ENCODE results near the gene ATIC.

ATIC gene

GRCh38 chr2:215374642-215375466, 63.0 kb downstream of the ATIC start:
- FAIRE-seq: no peak
- DNase-seq (ENCODE audit: low spot score): no peak

DNA sequence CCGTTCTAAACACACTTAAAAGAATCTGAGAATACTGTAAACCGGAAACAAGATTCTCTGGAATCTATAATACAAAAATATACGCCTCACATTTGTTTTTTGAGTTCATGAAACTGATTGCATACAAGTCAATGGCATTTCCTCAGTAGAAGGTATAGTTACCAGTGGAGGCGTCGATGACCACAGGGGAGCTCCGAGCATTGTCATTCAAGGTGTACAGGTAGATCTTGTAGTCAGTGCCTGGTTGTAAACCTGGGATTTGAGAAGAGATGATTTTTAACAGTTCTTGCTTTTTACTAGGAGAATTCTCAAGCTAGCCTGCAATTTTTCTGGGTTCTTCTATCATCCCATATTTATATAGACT, 63.6 kb downstream of the ATIC start:
- FAIRE-seq (no peak), DNase-seq (ENCODE audit: low spot score) (no peak)

DNA sequence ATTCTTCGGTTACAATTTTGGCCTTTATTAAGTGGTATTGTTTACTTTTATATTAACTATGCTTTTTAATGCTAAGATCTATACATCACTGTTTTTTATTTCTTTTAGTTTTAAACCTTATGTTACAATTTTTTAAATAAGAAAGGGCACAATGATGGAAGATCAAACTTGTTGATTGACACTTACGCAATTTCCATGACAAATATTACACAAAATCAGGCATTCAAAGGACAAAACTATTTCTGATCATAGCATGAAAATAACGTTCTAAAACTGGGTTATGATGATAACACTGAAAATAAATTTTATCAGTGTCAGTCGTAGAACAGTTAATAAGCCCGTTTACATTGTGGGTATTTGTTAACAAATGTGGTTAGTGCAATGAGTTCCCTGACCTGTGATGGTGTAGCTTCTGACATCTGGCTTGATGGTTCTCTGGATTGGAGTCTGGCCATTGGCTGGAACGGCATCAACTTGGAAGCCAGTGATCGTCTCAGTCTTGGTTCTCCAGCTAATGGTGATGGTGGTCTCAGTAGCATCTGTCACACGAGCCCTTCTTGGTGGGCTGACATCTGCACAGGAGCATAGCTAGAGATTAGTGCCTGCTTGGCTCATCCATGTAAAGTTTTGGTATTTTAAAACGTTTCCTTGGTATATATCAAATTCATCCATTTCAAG, 64.4 kb downstream of the ATIC start:
- no peak for FAIRE-seq
- no peak for DNase-seq (ENCODE audit: low spot score)

- DNase-seq (ENCODE audit: low spot score) (no peak), FAIRE-seq (no peak)
These were observed 65.4 kb downstream of the ATIC start for GRCh38 chr2:215377283-215377682.

GRCh38 chr2:215378045-215378444, 66.2 kb downstream of the ATIC start:
- no peak for DNase-seq (ENCODE audit: low spot score)
- FAIRE-seq: no peak

DNA sequence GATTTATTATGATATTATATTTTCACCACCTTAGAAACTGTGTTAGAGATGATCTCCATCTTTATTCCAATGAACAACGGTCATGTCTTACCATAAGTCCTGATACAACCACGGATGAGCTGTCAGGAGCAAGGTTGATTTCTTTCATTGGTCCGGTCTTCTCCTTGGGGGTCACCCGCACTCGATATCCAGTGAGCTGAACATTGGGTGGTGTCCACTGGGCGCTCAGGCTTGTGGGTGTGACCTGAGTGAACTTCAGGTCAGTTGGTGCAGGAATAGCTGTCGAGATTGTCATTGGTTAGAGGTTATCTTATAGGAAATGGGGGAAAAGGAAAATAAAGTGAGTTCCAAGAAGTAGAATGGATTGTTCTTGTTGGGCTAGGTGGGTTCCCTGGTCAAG, 67.2 kb downstream of the ATIC start:
- DNase-seq (ENCODE audit: low spot score): no peak
- FAIRE-seq: no peak

- no peak for FAIRE-seq
These were observed 68.1 kb downstream of the ATIC start for GRCh38 chr2:215379948-215380347.

GRCh38 chr2:215380699-215381098, 68.8 kb downstream of the ATIC start:
- FAIRE-seq (no peak), DNase-seq (ENCODE audit: low spot score) (no peak)

More at GRCh38 chr2:215379948-215380347, 68.1 kb downstream of the ATIC start:
- DNase-seq (ENCODE audit: low spot score): no peak

DNA sequence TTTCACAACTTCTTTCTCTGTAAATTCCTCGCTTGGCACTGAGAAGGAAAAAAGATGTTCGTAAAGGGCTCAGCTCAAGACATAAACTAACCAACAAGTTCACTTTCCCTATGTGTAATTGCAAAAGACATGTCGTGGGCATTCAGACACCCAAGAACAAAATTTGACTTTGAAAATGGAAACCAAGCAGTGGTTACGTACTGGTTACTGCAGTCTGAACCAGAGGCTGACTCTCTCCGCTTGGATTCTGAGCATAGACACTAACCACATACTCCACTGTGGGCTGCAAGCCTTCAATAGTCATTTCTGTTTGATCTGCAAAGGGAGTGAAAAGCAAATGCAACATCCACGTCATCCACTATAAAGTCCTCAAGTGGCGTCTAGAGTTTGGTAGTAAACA, 70.2 kb downstream of the ATIC start:
- FAIRE-seq (no peak), DNase-seq (ENCODE audit: low spot score) (no peak)

DNA sequence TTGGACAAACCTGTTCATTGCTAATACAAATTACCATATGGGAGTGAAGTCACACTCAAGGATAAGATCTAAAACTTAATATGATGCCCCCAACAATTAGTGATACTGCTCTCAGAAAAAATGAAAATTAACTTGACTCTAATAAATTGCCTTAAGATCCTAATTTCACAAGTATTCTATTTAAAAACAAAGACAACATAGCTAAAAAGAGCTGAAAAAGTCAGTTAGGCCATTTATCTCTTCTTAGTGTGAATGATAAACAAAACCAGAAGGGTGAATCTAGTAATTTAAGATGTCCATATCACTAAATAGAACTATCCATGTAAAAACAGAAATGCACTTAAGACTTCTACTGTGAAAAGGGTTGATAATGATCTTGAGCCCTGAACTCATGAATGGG, 70.6 kb downstream of the ATIC start:
- DNase-seq (ENCODE audit: low spot score): no peak
- FAIRE-seq: no peak

DNA sequence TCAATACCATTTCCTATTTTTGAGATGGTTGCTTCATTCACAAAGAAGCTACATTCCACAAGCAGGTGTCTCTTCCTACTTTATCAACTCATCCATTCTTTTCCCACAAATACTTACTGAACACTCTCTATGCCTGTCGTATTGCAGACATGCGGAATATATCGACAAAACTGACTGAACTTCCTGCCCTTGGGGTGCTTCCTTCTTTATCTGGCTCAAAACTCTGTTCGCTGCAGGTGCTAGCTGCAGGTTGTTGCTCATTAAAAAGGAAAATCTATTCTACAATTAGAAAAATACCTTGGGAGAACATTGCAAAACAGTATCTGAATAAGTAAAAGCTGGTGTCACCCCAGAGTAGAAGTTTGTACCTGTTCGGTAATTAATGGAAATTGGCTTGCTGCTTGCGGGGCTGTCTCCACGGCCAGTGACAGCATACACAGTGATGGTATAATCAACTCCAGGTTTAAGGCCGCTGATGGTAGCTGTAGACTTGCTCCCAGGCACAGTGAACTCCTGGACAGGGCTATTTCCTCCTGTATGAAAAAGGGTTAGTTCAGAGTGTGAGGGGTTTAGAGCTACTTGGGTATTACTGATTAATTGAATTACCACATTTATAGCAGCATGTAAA, 71.9 kb downstream of the ATIC start:
- FAIRE-seq (no peak), DNase-seq (ENCODE audit: low spot score) (no peak)

DNA sequence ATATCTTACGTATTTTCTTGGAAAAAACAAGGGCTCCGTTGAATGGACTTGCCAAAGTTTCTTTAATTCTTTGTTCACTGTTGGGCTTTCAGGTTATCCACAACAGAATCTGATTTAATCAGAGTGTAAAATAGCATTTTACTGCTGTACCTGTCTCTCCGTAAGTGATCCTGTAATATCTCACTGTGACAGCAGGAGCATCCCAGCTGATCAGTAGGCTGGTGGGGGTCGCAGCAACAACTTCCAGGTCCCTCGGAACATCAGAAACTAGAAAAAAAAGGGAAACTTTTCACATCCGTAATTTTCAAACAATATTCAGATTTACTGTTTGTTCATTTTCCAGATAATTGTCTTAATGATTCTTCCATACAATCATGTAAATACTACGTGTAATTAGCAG, 72.9 kb downstream of the ATIC start:
- FAIRE-seq (no peak), DNase-seq (ENCODE audit: low spot score) (no peak)

- FAIRE-seq: no peak
These were observed 74.7 kb downstream of the ATIC start for GRCh38 chr2:215386566-215386965.

DNA sequence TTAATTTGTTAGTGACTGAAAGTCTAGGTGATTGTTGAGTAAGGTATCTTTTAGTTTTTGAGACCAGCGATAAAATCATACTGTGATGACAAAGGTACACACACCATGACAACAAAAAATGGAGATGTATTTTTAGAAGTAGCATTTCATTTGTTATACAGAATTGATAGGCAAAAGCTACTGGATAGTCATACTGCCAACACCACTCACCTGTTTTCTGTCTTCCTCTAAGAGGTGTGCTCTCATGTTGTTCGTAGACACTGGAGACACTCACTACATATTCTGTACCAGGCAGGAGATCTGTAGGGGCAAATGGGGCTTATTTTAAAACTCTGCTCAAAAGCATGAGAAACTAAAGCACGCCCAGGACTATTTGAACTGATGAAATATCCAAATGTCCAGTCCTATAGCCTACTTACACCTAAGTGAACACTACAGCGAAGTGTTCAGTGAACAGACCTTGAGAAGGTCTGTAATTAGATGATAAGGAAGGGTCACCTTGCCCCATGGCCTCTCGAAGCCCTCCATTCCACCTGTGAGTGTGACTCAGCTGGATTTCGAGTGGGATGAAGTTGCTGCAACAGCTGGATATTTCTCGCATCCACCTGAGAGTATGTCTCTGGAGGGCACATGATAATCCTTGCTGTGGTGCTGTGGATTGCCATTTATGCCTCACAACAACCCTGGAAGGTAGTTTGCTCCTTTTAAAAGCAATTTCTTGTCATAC, 76.3 kb downstream of the ATIC start:
- FAIRE-seq (no peak), DNase-seq (ENCODE audit: low spot score) (no peak)

More at GRCh38 chr2:215386566-215386965, 74.7 kb downstream of the ATIC start:
- no peak for DNase-seq (ENCODE audit: low spot score)

DNA sequence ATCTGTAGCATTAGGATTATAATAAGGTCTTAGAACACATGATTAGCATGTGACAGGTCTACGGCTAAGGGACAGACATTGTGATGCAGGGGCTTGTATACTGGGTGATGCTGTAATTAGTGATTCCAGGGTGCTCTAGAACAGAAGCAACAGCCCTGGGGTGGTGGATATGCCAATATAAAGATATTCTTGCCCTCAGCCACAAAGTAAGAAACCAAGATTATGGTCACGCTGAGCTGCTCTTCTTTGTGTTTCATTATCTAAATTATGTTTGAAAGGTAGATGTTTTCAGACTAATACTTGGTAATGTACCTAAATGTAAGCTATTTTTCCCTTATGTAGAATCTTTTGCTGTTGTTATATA, 78.7 kb downstream of the ATIC start:
- DNase-seq (ENCODE audit: low spot score): no peak
- no peak for FAIRE-seq

DNA sequence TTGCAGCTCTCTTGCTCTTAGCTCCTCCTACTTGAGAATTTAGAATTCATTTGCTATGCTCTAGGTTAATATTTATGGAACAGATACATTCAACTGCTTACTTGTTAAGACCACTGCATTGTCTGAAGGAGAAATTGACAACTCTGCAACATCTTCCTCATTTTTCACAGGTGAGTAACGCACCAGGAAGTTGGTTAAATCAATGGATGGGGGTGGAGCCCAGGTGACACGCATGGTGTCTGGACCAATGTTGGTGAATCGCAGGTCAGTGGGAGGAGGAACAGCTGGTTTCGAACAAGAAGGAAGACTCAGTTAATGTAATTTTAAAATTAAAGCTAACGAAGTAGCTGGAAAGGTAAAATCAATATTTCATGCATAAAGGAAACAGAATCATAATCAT, 79.7 kb downstream of the ATIC start:
- FAIRE-seq: no peak
- DNase-seq (ENCODE audit: low spot score): no peak

GRCh38 chr2:215392164-215392563, 80.3 kb downstream of the ATIC start:
- no peak for DNase-seq (ENCODE audit: low spot score)
- FAIRE-seq: no peak

DNA sequence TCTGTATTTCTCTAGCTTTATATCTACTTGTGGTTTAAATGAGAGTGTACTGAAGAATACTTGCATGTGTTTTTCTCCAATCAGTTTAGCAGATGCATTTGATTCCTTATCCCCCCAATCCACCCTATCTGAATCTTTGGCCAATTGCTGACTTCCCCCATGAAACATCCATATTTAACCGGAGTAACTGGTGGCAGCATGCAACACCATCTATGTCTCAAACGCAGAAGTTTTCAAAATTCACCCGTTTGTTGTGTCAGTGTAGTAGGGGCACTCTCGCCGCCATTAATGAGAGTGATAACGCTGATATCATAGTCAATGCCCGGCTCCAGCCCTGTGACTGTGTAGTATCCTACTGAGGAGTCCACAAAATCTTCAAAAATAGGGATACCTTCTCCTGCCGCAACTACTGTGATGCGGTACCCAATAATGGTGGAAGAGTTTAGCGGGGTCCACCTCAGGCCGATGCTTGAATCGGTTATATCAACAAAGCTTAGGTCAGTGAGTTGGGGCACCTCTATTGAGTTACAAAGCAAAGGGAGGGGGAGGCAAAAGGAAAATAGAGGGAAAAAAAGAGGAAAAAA, 80.9 kb downstream of the ATIC start:
- FAIRE-seq: no peak
- DNase-seq (ENCODE audit: low spot score): no peak

- FAIRE-seq (no peak), DNase-seq (ENCODE audit: low spot score) (no peak)
These were observed 82.4 kb downstream of the ATIC start for GRCh38 chr2:215394102-215394805.

DNA sequence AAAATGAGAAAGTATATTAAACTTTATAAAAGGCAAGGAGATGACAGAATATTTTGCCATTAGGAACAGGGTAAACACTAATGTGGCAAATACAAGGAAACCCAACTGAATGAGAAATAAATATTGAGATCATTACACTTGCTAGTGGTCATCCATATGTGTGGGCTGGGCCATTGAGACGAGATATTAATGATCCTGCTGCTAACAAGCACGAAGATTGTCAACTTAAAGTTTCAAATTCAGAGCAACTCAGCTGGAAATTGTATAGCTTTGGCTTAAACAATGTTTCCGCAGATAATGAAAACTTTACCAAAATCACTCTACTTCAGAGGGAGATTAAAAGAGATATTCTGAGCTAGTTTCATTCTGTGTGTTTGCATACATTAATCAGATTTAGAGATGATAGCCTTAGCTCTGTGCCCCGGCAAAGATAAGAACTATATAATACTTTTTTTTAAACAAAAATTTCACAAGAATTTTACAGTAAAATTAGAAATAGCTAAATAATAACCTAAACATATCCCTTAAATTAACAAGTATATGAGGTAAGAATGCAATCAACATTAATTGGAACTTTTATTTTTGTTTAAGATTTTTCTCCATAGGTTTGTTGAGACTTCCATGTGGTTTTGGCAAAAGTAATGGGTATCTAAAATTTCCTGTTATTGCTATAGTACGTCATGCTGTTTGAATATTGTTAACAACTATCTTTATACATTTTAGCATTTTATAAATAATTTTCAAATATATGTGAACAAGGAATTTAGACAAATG, 84.0 kb downstream of the ATIC start:
- FAIRE-seq: no peak
- no peak for DNase-seq (ENCODE audit: low spot score)
